ENCODE measurements around the gene CEP44. TPM values are rescaled to one million over a fixed set of nuclear protein-coding genes. Genes with fewer than 3 reads are reported as not detected.
A peak's percentile ranks its signal among the peaks of the same experiment; 100 is the strongest.

Gene CEP44
- total and polyA plus RNA-seq, 10 of the 15 experiments (the other 5 are each of a cell fraction or from before 2014, with no cell fraction given): 7.6 to 19.8 (median 14.2) TPM

- H3K4me1 ChIP-seq (ENCODE audit: control insufficient read depth, insufficient read depth, low read length): no peaks in the 10 kb centered on the region
- no TSS peak for BruUV-seq (replicated peaks)
- CTCF ChIA-PET: interaction anchor here (1.2 to 2.0 kb wide), 2 partner anchors 13 to 57 kb away, joined by 3 to 7 read pairs; no protein-coding TSS in a partner anchor
- H3K9ac ChIP-seq (ENCODE audit: control insufficient read depth, insufficient read depth, low read length): no peak overlapping the region
- FAIRE-seq: no peak
- H3K79me2 ChIP-seq (ENCODE audit: control insufficient read depth, insufficient read depth, low read length): peaks cover 49% of the 10 kb centered on the region
- RAD21 ChIA-PET (ENCODE audit: unreplicated experiment): no interaction called here
- in situ Hi-C loops (cut with MboI): loop anchor here (10.0 kb wide), 1 partner anchor 645 kb away; no protein-coding TSS in a partner anchor
- no peaks in the 10 kb centered on the region for H4K20me1 ChIP-seq (ENCODE audit: control insufficient read depth, insufficient read depth)
- H3K4me2 ChIP-seq (ENCODE audit: control insufficient read depth, insufficient read depth): no peak overlapping the region
- POLR2A ChIA-PET: interaction anchor here (0.7 to 2.9 kb wide), 2 partner anchors 14 to 19 kb away, joined by 3 to 9 read pairs; no protein-coding TSS in a partner anchor
- H2AFZ ChIP-seq (ENCODE audit: control insufficient read depth, low read depth, low read length): no peak overlapping the region
- DNase-seq (ENCODE audit: low read depth, low spot score): no peak
- SMC1A ChIA-PET (ENCODE audit: uncharacterized antibody, unreplicated experiment): interaction anchor here (1.0 to 5.1 kb wide), 3 partner anchors 11 to 22 kb away, joined by 4 to 45 read pairs (median 5); no protein-coding TSS in a partner anchor
- H3K36me3 ChIP-seq (ENCODE audit: control insufficient read depth in 2 of 2, insufficient read depth in 2 of 2, low read length in 1 of 2): no peaks in the 10 kb centered on the region
- H3K27ac ChIP-seq (ENCODE audit: control insufficient read depth, insufficient read depth): no peak overlapping the region
- 80% methylated on average over 3 of the region's 3 CpGs for WGBS (ENCODE audit: insufficient coverage, insufficient replicate concordance, low lambda C conversion rate, missing lambda C conversion rate)
- intact Hi-C loops (cut with micrococcal nuclease; ENCODE audit: unreplicated experiment): loop anchor here (5.0 kb wide), 1 partner anchor 907 kb away; the partner anchor contains the start of gene SAP30
- H3K9me3 ChIP-seq (replicated peaks; ENCODE audit: control insufficient read depth, insufficient read depth, low read length): peaks cover 4% of the 10 kb centered on the region; the same call in 2 of the 3 replicates
- ATAC-seq: no peak
- H3K4me3 ChIP-seq: no peak overlapping the region
- TF ChIP-seq SMARCA5 (IDR thresholded peaks at IDR 0.05) (0 out of 2 replicates have a peak, but pooled peaks have one; percentile 37), FOS (IDR thresholded peaks at IDR 0.05; ENCODE audit: borderline replicate concordance, extremely low read depth, insufficient read length) (no peak), ZNF217 (IDR thresholded peaks at IDR 0.05) (peak; percentile 84)
- H3K27me3 ChIP-seq (replicated peaks in 1 of 2; ENCODE audit: control insufficient read depth in 2 of 2, insufficient read depth in 2 of 2, low read length in 1 of 2): no peaks in the 10 kb centered on the region
Observed at GRCh38 chr4:174279433-174280155, 4.1 kb upstream of the CEP44 start.

GRCh38 chr4:174281182-174281737 lies 2.5 kb upstream of the CEP44 start:
- H3K4me2 ChIP-seq (ENCODE audit: control insufficient read depth, insufficient read depth): 0 out of 2 replicates have a peak overlapping the region, but pooled peaks have one; percentile 61
- H3K36me3 ChIP-seq (ENCODE audit: control insufficient read depth in 2 of 2, insufficient read depth in 2 of 2, low read length in 1 of 2): no peaks in the 10 kb centered on the region
- no peak for FAIRE-seq
- intact Hi-C loops (cut with micrococcal nuclease; ENCODE audit: unreplicated experiment): loop anchor here (5.0 kb wide), 1 partner anchor 909 kb away; the partner anchor contains the start of gene SAP30
- no peak overlapping the region for H2AFZ ChIP-seq (ENCODE audit: control insufficient read depth, low read depth, low read length)
- in situ Hi-C loops (cut with MboI): loop anchor here (10.0 kb wide), 1 partner anchor 644 kb away; no protein-coding TSS in a partner anchor
- H3K9me3 ChIP-seq (replicated peaks; ENCODE audit: control insufficient read depth, insufficient read depth, low read length): peaks cover 4% of the 10 kb centered on the region; the same call in 2 of the 3 replicates
- no TSS peak for BruUV-seq (replicated peaks)
- peaks cover 58% of the 10 kb centered on the region for H3K79me2 ChIP-seq (ENCODE audit: control insufficient read depth, insufficient read depth, low read length)
- RAD21 ChIA-PET (ENCODE audit: unreplicated experiment): interaction anchor here (1.2 kb wide), 1 partner anchor 15 kb away, joined by 5 read pairs; no protein-coding TSS in a partner anchor
- POLR2A ChIA-PET: interaction anchor here (2.9 to 4.0 kb wide), 2 partner anchors 15 to 21 kb away, joined by 9 to 21 read pairs; no protein-coding TSS in a partner anchor
- H3K27ac ChIP-seq (ENCODE audit: control insufficient read depth, insufficient read depth): no peak overlapping the region
- no peak for ATAC-seq
- no peak overlapping the region for H3K9ac ChIP-seq (ENCODE audit: control insufficient read depth, insufficient read depth, low read length)
- no peak overlapping the region; the same call in 1 of the 2 replicates for H3K4me3 ChIP-seq
- DNase-seq (ENCODE audit: low read depth, low spot score): no peak
- H3K27me3 ChIP-seq (replicated peaks in 1 of 2; ENCODE audit: control insufficient read depth in 2 of 2, insufficient read depth in 2 of 2, low read length in 1 of 2): no peaks in the 10 kb centered on the region
- H4K20me1 ChIP-seq (ENCODE audit: control insufficient read depth, insufficient read depth): no peaks in the 10 kb centered on the region
- 86% methylated on average over 5 of the region's 5 CpGs for WGBS (ENCODE audit: insufficient coverage, insufficient replicate concordance, low lambda C conversion rate, missing lambda C conversion rate)
- peaks cover 7% of the 10 kb centered on the region; the same call in 1 of the 2 replicates for H3K4me1 ChIP-seq (ENCODE audit: control insufficient read depth, insufficient read depth, low read length)
- CTCF ChIA-PET: interaction anchor here (0.5 to 1.5 kb wide), 3 partner anchors 14 to 1121 kb away, joined by 3 to 4 read pairs (median 3); no protein-coding TSS in a partner anchor
- SMC1A ChIA-PET (ENCODE audit: uncharacterized antibody, unreplicated experiment): interaction anchor here (1.5 to 2.3 kb wide), 5 partner anchors 15 to 42 kb away, joined by 3 to 20 read pairs (median 4); no protein-coding TSS in a partner anchor
- TF ChIP-seq STAT3 (IDR thresholded peaks at IDR 0.05; ENCODE audit: low read depth, low read length): no peak
- TF ChIP-seq BCL3 (IDR thresholded peaks at IDR 0.05; ENCODE audit: borderline replicate concordance, insufficient read depth, low read depth, low read length, poor library complexity, severe bottlenecking): no peak
- TF ChIP-seq ZNF274 (IDR thresholded peaks at IDR 0.05; ENCODE audit: insufficient read depth, insufficient read length): no peak
- no peak for TF ChIP-seq ZZZ3 (IDR thresholded peaks at IDR 0.05; ENCODE audit: control insufficient read depth, insufficient read length, low read depth)
- no peak for TF ChIP-seq FOS (IDR thresholded peaks at IDR 0.05; ENCODE audit: borderline replicate concordance, extremely low read depth, insufficient read length)
- no peak for TF ChIP-seq HCFC1 (IDR thresholded peaks at IDR 0.05; ENCODE audit: low read length)
- no peak for TF ChIP-seq ZBTB33 (IDR thresholded peaks at IDR 0.05)
- no peak for TF ChIP-seq TARDBP (IDR thresholded peaks at IDR 0.05; ENCODE audit: borderline replicate concordance)
- no peak for TF ChIP-seq HDAC2 (IDR thresholded peaks at IDR 0.05)
- TF ChIP-seq HDGF (IDR thresholded peaks at IDR 0.05): no peak
